Vagina (tissue), 2 donors: ENCODE data around the gene CRADD.

ENCODE experiments used
- CTCF ChIP-seq, 3 experiments: fragments of 450-650 bp in 2 of 3; fragments of 200-600 bp in 1 of 3; sonication (generic) in 1 of 3; IDR thresholded peaks; one replicate each; pipeline ENCODE4 v1.5.1; 2017 to 2019; ENCODE audit warnings: antibody characterized with exemption in 3 of 3, mild to moderate bottlenecking in 2 of 3, moderate library complexity in 2 of 3
- POLR2A ChIP-seq, 2 donors: fragments of 450-650 bp; IDR thresholded peaks; one replicate each; pipeline ENCODE4 v1.6.1; 2017; ENCODE audit warnings: antibody characterized with exemption in 2 of 2, mild to moderate bottlenecking in 2 of 2, moderate library complexity in 2 of 2
- POLR2AphosphoS5 ChIP-seq, 2 donors: sonication (generic); formaldehyde crosslinking; IDR thresholded peaks; one replicate each; pipeline ENCODE4 v1.9.0; 2017; ENCODE audit warnings: antibody characterized with exemption in 2 of 2, mild to moderate bottlenecking in 2 of 2, low read depth in 1 of 2; ENCODE audit not compliant: insufficient read depth in 1 of 2

GRCh38 chr12:93784339-93785086 lies 107.3 kb downstream of the CRADD start:
- TF ChIP-seq POLR2A (IDR thresholded peaks at IDR 0.05) (no peak), CTCF (IDR thresholded peaks at IDR 0.05) (no peak), POLR2AphosphoS5 (IDR thresholded peaks at IDR 0.05; ENCODE audit: insufficient read depth in 1 of 2, low read depth in 1 of 2) (peak in 1 of 2 donors; percentile 88)
